Thoracic aorta (tissue), 2 donors: ENCODE results near the gene COL13A1. TPM values are rescaled to one million over a fixed set of nuclear protein-coding genes. Genes with fewer than 3 reads are reported as not detected.

Source experiments
- ATAC-seq: fragments of 150-250 bp; one replicate; pipeline ENCODE4 v1.8.0; 2017; ENCODE audit warnings: low read depth; ENCODE audit not compliant: insufficient number of reproducible peaks, low FRiP score
- DNase-seq: peaks from one replicate; pipeline ENCODE4 v3.0.0-alpha.2; 2020; ENCODE audit warnings: low spot score
- H3K27ac ChIP-seq, 2 donors: fragments of 200-600 bp; sonication (generic); 1 replicate in 1 of 2; 2 replicates in 1 of 2; pipeline ENCODE4 v1.5.1; 2016; ENCODE audit warnings: mild to moderate bottlenecking in 2 of 2, moderate library complexity in 2 of 2
- H3K27me3 ChIP-seq: fragments of 200-600 bp; sonication (generic); replicated peaks from 2 replicates; pipeline ENCODE4 v1.6.0; 2016; ENCODE audit warnings: mild to moderate bottlenecking; ENCODE audit not compliant: insufficient read depth
- H3K36me3 ChIP-seq: fragments of 200-600 bp; sonication (generic); one replicate; pipeline ENCODE4 v1.5.1; 2016
- H3K4me1 ChIP-seq, 2 donors: fragments of 200-600 bp; sonication (generic); 1 replicate in 1 of 2; 2 replicates in 1 of 2; pipeline versions ENCODE4 v1.5.1 to v1.6.0; 2016; ENCODE audit warnings: low read depth in 2 of 2, mild to moderate bottlenecking in 1 of 2; ENCODE audit not compliant: control insufficient read depth in 1 of 2
- H3K4me3 ChIP-seq: fragments of 200-600 bp; sonication (generic); 2 replicates; pipeline ENCODE4 v1.5.1; 2016; ENCODE audit warnings: mild to moderate bottlenecking
- H3K9me3 ChIP-seq: fragments of 200-600 bp; sonication (generic); 2 replicates; pipeline ENCODE4 v1.5.1; 2016
- total RNA-seq, 2 donors: library from RNA; depleted of rRNA; stranded (reverse); fragments of >200 nt; gene quantifications; one replicate each; pipeline versions ENCODE4 v1.1.0 to v1.2.3, GENCODE V29; 2016
- TF ChIP-seq, protein P1 (sequence below): fragments of 200-600 bp; sonication (generic); IDR thresholded peaks from one replicate; pipeline ENCODE4 v1.5.1; 2019; ENCODE audit warnings: antibody characterized with exemption

Gene COL13A1
- total RNA-seq, 2 donors from 2014 or later: 23.1 to 34.1 TPM

DNA sequence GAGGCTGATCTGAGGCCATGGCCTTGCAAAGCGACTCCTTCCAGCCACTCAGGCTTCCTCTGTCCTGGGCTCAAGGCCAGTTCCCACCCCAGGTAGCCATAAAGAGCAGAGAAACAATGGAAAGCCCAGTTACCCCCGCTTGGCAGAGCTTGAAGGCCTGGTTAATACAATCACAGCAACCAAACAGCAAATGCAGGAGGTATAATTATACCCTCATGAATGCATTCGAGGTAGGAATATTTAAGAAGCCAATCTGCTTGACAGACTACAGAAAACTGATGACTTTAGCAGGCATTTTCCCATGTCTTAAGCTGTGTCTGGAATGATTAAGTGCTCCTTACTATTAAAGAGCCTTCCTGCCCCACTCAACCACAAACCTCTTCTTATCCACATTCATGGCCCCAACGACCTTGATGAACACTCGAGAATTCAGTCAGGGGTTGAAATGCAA lies 136.9 kb downstream of the COL13A1 start:
- Histone ChIP-seq H3K27me3 (no peaks in the 10 kb centered on the region), H3K4me3 (no peak overlapping the region), H3K27ac (no peak overlapping the region), H3K9me3 (no peaks in the 10 kb centered on the region), H3K36me3 (no peaks in the 10 kb centered on the region), H3K4me1 (peaks cover 0 to 22% of the 10 kb centered on the region in 2 donors)
- DNase-seq: no peak
- TF ChIP-seq, protein P1, sequence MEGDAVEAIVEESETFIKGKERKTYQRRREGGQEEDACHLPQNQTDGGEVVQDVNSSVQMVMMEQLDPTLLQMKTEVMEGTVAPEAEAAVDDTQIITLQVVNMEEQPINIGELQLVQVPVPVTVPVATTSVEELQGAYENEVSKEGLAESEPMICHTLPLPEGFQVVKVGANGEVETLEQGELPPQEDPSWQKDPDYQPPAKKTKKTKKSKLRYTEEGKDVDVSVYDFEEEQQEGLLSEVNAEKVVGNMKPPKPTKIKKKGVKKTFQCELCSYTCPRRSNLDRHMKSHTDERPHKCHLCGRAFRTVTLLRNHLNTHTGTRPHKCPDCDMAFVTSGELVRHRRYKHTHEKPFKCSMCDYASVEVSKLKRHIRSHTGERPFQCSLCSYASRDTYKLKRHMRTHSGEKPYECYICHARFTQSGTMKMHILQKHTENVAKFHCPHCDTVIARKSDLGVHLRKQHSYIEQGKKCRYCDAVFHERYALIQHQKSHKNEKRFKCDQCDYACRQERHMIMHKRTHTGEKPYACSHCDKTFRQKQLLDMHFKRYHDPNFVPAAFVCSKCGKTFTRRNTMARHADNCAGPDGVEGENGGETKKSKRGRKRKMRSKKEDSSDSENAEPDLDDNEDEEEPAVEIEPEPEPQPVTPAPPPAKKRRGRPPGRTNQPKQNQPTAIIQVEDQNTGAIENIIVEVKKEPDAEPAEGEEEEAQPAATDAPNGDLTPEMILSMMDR: no peak
- no peak for ATAC-seq

DNA sequence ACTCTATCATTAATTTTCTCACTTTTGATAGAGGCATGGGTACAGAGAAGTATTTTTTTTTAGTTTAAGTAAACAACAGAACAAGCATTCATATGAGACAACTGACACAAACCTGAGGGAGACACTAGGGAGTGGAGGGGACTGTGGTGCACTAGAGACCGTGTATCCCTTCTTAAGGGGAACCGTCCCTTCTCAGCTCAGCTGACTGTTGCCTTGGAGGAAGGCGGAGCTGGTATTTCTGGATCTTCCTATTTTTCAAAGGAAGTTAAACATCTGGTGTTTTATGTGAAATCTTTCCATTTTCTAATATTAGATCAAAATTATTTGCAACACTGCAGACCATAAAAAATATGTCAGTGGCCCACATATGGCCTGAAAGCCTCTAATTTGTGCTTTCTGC lies 137.4 kb downstream of the COL13A1 start:
- Histone ChIP-seq H3K4me3 (no peak overlapping the region), H3K9me3 (no peaks in the 10 kb centered on the region), H3K36me3 (no peaks in the 10 kb centered on the region), H3K27me3 (no peaks in the 10 kb centered on the region), H3K27ac (no peak overlapping the region), H3K4me1 (peaks cover 0 to 22% of the 10 kb centered on the region in 2 donors)
- no peak for DNase-seq
- ATAC-seq: no peak
- TF ChIP-seq, protein P1: no peak

DNA sequence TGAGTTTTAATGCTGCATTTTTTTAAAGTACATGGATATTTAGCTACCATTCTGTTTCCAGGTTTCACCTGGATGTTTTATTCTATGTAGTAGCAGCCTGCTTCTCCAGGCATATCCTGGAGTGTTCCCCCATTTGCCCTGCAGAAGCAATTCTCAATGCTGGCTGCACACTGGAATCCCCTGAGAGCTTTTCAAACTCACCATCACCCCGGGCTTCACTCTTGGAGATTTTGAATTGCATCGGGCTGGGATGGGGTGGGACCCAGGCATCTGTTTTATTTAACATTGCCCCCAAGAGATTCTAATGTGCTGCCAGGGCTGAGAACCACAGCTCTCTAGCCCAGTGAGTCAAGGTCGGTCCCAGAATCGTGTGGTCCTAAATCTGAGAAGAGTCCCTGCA lies 137.8 kb downstream of the COL13A1 start:
- Histone ChIP-seq H3K4me1 (peaks cover 0 to 23% of the 10 kb centered on the region in 2 donors), H3K9me3 (no peaks in the 10 kb centered on the region), H3K4me3 (no peak overlapping the region), H3K27me3 (no peaks in the 10 kb centered on the region), H3K36me3 (no peaks in the 10 kb centered on the region), H3K27ac (no peak overlapping the region)
- TF ChIP-seq, protein P1: no peak
- DNase-seq (no peak), ATAC-seq (no peak)

DNA sequence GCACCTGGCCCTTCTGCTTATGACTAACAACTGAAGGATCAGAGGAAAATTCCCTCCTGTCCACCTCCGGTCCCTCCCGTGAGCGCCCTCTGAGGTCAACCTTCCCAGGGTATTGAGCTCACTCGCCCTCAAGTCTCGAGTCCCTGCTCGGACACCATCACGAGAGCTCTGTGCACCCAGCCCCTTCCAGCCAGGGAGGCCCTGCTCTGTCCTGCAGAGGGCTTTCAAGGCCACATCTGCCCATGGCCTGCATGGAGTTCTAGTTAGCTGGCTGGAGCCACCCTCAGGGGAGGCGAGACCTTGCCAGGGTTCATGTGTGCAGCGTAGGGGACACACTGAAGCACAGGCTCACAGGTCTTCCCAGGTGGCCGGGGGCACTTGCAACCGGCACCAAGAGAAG lies 140.0 kb downstream of the COL13A1 start:
- peaks cover 0 to 38% of the 10 kb centered on the region in 2 donors for H3K4me1 ChIP-seq

DNA sequence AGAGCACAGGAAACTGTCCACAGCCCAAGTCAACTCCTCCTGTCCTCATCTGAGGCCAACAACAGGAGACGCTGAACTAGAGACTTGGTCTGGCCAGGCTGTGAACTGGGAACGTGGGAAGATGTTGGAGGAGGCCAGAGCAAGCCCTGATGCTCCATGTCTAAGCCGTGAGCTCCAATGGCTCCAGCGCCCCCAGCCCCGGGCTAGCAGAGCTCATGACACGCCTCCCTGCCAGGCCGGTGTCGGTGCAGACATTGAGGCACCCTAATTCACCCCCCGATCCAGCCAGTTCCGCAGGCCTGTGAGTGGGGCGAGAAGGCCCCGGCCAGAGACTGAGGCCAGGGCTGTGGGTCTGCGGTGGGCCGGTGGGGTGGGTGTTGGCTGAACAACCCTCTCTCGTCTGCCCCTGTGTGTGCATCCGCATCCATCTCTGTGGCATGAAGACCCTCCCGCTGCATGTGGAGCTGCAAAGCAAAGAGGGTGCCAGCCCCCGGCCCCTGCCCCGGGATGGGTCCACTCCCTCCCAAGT lies 141.7 kb downstream of the COL13A1 start:
- Histone ChIP-seq H3K9me3 (no peaks in the 10 kb centered on the region), H3K36me3 (no peaks in the 10 kb centered on the region), H3K4me1 (peaks cover 0 to 54% of the 10 kb centered on the region in 2 donors), H3K27me3 (no peaks in the 10 kb centered on the region), H3K27ac (peak overlapping the region; percentile 9 to 23), H3K4me3 (no peak overlapping the region)
- ATAC-seq (no peak), DNase-seq (no peak)
- TF ChIP-seq, protein P1: no peak

More for the DNA sequence above, 140.0 kb downstream of the COL13A1 start:
- Histone ChIP-seq H3K27ac (no peak overlapping the region), H3K9me3 (no peaks in the 10 kb centered on the region), H3K4me3 (no peak overlapping the region), H3K36me3 (no peaks in the 10 kb centered on the region), H3K27me3 (no peaks in the 10 kb centered on the region)
- ATAC-seq (no peak), DNase-seq (no peak)
- TF ChIP-seq, protein P1: no peak
